Measurements from ENCODE around the gene ITPK1.

- TF ChIP-seq CTCF (IDR thresholded peaks at IDR 0.05) (no peak), POLR2A (IDR thresholded peaks at IDR 0.05) (no peak)
Measured at GRCh38 chr14:93107453-93107852, 8.3 kb downstream of the ITPK1 start.
